HepG2 (cell line): ENCODE data around the gene ARL15. TPM values are rescaled to one million over a fixed set of nuclear protein-coding genes. Genes with fewer than 3 reads are reported as not detected.

Experiments used
- ARHGAP35 ChIP-seq: sonication (generic); formaldehyde crosslinking; IDR thresholded peaks from 2 replicates; pipeline ENCODE4 v1.9.0; 2022; ENCODE audit warnings: mild to moderate bottlenecking, inconsistent platforms, moderate library complexity, missing genetic modification reagents, borderline replicate concordance
- BRCA1 ChIP-seq: sonication (generic); formaldehyde crosslinking; IDR thresholded peaks from 2 replicates; pipeline ENCODE4 v1.4.0; 2020; ENCODE audit warnings: missing genetic modification reagents
- CAMTA2 ChIP-seq: sonication (generic); formaldehyde crosslinking; IDR thresholded peaks from 2 replicates; pipeline ENCODE4 v1.4.0; 2020; ENCODE audit warnings: mild to moderate bottlenecking, missing genetic modification reagents, borderline replicate concordance
- CREM ChIP-seq, 2 experiments: sonication (generic) in 1 of 2; formaldehyde crosslinking in 1 of 2; IDR thresholded peaks; 2 replicates each; pipeline versions ENCODE4 v1.4.0 to v1.6.1; 2016 to 2020; ENCODE audit warnings: antibody characterized with exemption in 1 of 2, mild to moderate bottlenecking in 1 of 2, missing genetic modification reagents in 1 of 2
- FOXK1 ChIP-seq: sonication (generic); formaldehyde crosslinking; IDR thresholded peaks from 2 replicates; pipeline ENCODE4 v1.4.0; 2020; ENCODE audit warnings: low read depth, missing genetic modification reagents, borderline replicate concordance
- HMG20A ChIP-seq: IDR thresholded peaks from 2 replicates; pipeline ENCODE4 v1.6.1; 2016; ENCODE audit warnings: borderline replicate concordance
- HOXD1 ChIP-seq: sonication (generic); formaldehyde crosslinking; IDR thresholded peaks from 2 replicates; pipeline ENCODE4 v1.5.0; 2020; ENCODE audit warnings: missing genetic modification reagents
- KDM2A ChIP-seq: sonication (generic); formaldehyde crosslinking; IDR thresholded peaks from 2 replicates; pipeline ENCODE4 v1.4.0; 2020; ENCODE audit warnings: low read depth, missing genetic modification reagents, borderline replicate concordance
- MED13 ChIP-seq: sonication (generic); formaldehyde crosslinking; IDR thresholded peaks from 2 replicates; pipeline ENCODE4 v1.5.0; 2020; ENCODE audit warnings: missing genetic modification reagents
- PHF8 ChIP-seq: sonication (generic); formaldehyde crosslinking; IDR thresholded peaks from 2 replicates; pipeline ENCODE4 v1.5.0; 2020; ENCODE audit warnings: missing genetic modification reagents
- POGZ ChIP-seq: sonication (generic); formaldehyde crosslinking; IDR thresholded peaks from 2 replicates; pipeline ENCODE4 v1.4.0; 2020; ENCODE audit warnings: mild to moderate bottlenecking, missing genetic modification reagents
- SMC3 ChIP-seq: IDR thresholded peaks from 2 replicates; pipeline ENCODE4 v1.6.1; 2011; ENCODE audit warnings: low read length, improper control_type of control experiment
- ZGPAT ChIP-seq: IDR thresholded peaks from 2 replicates; pipeline ENCODE4 v1.6.1; 2016; ENCODE audit warnings: mild to moderate bottlenecking
- ZNF136 ChIP-seq: sonication (generic); formaldehyde crosslinking; IDR thresholded peaks from 2 replicates; pipeline ENCODE4 v1.8.1; 2022; ENCODE audit warnings: low read depth, mild to moderate bottlenecking, moderate library complexity, missing genetic modification reagents
- ZNF614 ChIP-seq: IDR thresholded peaks from 2 replicates; pipeline ENCODE4 v1.6.1; 2018; ENCODE audit warnings: missing biosample characterization, missing genetic modification reagents, inconsistent platforms, borderline replicate concordance
- ZNF615 ChIP-seq: sonication (generic); formaldehyde crosslinking; IDR thresholded peaks from 2 replicates; pipeline ENCODE4 v1.5.0; 2020; ENCODE audit warnings: mild to moderate bottlenecking, missing genetic modification reagents, borderline replicate concordance
- ZNF816 ChIP-seq: sonication (generic); formaldehyde crosslinking; IDR thresholded peaks from 2 replicates; pipeline ENCODE4 v1.8.0; 2022; ENCODE audit warnings: missing genetic modification reagents, mild to moderate bottlenecking, borderline replicate concordance
- ZSCAN22 ChIP-seq: sonication (generic); formaldehyde crosslinking; IDR thresholded peaks from 2 replicates; pipeline ENCODE4 v1.4.0; 2020; ENCODE audit warnings: mild to moderate bottlenecking, missing genetic modification reagents
- polyA plus RNA-seq, 8 experiments: library from polyadenylated mRNA; depleted of rRNA in 3 of 8; stranded (reverse) in 7 of 8; unstranded in 1 of 8; fragments of >200 nt; fragmentation: Illumina TruSeq in 4 of 8; extraction: Trizol in 4 of 8; gene quantifications; 2 replicates each; pipeline versions ENCODE4 v1.2.1 to v1.2.3, GENCODE V29; 2011 to 2016; ENCODE audit warnings: low read depth in 4 of 8, missing spikeins in 1 of 8, mixed read lengths in 1 of 8; ENCODE audit not compliant: insufficient read depth in 1 of 8
- total RNA-seq, 5 experiments: library from RNA; depleted of rRNA; stranded (reverse); fragments of >200 nt; fragmentation: Illumina TruSeq; extraction: Trizol; gene quantifications; 2 replicates each; pipeline ENCODE4 v1.2.3, GENCODE V29; 2016; ENCODE audit warnings: low read depth in 1 of 5
- TF ChIP-seq, protein P1 (sequence below): sonication (generic); formaldehyde crosslinking; IDR thresholded peaks from 2 replicates; pipeline ENCODE4 v1.5.1; 2020; ENCODE audit warnings: missing genetic modification reagents, mild to moderate bottlenecking, borderline replicate concordance
- TF ChIP-seq, protein P2 (sequence below): sonication (generic); formaldehyde crosslinking; IDR thresholded peaks from 2 replicates; pipeline ENCODE4 v1.8.0; 2022; ENCODE audit warnings: mild to moderate bottlenecking, missing genetic modification reagents
- TF ChIP-seq, protein P3 (sequence below): sonication (generic); formaldehyde crosslinking; IDR thresholded peaks from 2 replicates; pipeline ENCODE4 v1.4.0; 2020; ENCODE audit warnings: missing genetic modification reagents
- TF ChIP-seq, protein P4 (sequence below): sonication (generic); formaldehyde crosslinking; conservative IDR thresholded peaks from 2 replicates; pipeline ENCODE4 v1.8.0; 2022; ENCODE audit warnings: missing genetic modification reagents

Gene ARL15
- total and polyA plus RNA-seq, 2 of the 13 experiments (the other 11 are each of a cell fraction or from before 2014, with no cell fraction given), result 2.5 to 7.7 TPM

DNA sequence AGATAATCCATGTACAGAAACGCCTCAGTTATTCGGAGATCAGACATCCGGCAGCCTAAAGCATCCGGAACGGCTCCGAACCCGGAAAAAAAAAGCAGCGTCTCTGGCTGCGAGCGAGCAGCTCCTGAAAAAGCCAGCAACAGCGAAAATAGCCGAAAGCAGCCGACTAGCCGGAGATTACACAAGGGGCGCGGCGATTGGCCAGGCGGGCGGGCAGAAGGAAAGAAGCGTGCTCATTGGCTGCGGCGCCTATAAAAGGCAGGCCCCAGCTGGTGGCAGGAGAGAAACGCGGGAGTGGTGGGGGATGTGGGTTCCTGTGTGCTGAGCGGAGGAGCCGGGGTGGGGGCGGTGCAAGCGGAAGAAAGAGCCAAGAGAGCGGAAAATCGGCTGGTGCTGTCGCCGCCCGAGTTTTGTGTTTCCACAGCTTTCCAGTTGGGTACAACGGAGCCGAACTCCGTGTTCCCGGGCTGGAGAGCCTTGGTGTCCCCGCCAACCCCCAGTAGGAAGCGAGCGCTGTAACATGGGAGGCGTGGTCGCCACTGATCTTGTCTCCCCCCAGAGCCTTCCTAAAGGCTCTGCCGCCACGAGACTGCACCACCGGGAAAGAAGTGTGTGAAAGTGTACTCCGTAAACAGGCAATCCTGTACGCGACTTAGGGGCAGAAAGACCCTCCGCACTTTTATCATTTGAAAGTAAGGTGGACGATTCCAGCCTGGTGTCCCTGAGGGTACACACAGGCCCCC lies at the start of gene ARL15 (continued):
- TF ChIP-seq, protein P1, sequence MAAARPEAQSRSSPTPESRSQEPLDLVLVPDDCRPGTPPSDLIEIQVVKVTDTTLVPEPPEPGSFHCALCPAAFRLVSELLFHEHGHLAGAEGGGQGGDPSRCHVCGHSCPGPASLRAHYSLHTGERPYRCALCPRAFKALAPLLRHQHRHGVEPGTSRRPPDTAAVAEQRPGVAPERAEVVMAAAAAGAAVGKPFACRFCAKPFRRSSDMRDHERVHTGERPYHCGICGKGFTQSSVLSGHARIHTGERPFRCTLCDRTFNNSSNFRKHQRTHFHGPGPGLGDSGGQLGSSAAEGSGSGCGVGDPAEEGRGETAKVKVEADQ (CRISPR knock-in tag), result no peak
- TF ChIP-seq ZNF136 (0 out of 2 replicates have a peak, but pooled peaks have one; percentile 19), ZNF816 (no peak; the same call in 1 of the 2 replicates), CAMTA2 (CRISPR knock-in tag) (no peak; the same call in 1 of the 2 replicates), FOXK1 (CRISPR knock-in tag) (0 out of 2 replicates have a peak, but pooled peaks have one; percentile 7), PHF8 (CRISPR knock-in tag) (peak; percentile 64; the same call in 1 of the 2 replicates), BRCA1 (no peak), MED13 (CRISPR knock-in tag) (no peak), ZGPAT (no peak; the same call in 1 of the 2 replicates), CREM (IDR thresholded peaks at IDR 0.05) (no peak), CREM (CRISPR knock-in tag; IDR thresholded peaks at IDR 0.05) (no peak), ZNF614 (CRISPR knock-in tag) (no peak; the same call in 1 of the 2 replicates), HMG20A (no peak), ZNF615 (no peak), HOXD1 (CRISPR knock-in tag) (no peak), SMC3 (no peak), ZSCAN22 (CRISPR knock-in tag) (no peak), KDM2A (CRISPR knock-in tag) (peak; percentile 25; the same call in 1 of the 2 replicates), ARHGAP35 (no peak), POGZ (CRISPR knock-in tag) (no peak; the same call in none of the 2 replicates)
- TF ChIP-seq, protein P2, sequence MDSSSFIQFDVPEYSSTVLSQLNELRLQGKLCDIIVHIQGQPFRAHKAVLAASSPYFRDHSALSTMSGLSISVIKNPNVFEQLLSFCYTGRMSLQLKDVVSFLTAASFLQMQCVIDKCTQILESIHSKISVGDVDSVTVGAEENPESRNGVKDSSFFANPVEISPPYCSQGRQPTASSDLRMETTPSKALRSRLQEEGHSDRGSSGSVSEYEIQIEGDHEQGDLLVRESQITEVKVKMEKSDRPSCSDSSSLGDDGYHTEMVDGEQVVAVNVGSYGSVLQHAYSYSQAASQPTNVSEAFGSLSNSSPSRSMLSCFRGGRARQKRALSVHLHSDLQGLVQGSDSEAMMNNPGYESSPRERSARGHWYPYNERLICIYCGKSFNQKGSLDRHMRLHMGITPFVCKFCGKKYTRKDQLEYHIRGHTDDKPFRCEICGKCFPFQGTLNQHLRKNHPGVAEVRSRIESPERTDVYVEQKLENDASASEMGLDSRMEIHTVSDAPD (CRISPR knock-in tag), result no peak
- TF ChIP-seq, protein P3, sequence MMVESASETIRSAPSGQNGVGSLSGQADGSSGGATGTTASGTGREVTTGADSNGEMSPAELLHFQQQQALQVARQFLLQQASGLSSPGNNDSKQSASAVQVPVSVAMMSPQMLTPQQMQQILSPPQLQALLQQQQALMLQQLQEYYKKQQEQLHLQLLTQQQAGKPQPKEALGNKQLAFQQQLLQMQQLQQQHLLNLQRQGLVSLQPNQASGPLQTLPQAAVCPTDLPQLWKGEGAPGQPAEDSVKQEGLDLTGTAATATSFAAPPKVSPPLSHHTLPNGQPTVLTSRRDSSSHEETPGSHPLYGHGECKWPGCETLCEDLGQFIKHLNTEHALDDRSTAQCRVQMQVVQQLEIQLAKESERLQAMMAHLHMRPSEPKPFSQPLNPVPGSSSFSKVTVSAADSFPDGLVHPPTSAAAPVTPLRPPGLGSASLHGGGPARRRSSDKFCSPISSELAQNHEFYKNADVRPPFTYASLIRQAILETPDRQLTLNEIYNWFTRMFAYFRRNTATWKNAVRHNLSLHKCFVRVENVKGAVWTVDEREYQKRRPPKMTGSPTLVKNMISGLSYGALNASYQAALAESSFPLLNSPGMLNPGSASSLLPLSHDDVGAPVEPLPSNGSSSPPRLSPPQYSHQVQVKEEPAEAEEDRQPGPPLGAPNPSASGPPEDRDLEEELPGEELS (CRISPR knock-in tag), result no peak
- TF ChIP-seq, protein P4, sequence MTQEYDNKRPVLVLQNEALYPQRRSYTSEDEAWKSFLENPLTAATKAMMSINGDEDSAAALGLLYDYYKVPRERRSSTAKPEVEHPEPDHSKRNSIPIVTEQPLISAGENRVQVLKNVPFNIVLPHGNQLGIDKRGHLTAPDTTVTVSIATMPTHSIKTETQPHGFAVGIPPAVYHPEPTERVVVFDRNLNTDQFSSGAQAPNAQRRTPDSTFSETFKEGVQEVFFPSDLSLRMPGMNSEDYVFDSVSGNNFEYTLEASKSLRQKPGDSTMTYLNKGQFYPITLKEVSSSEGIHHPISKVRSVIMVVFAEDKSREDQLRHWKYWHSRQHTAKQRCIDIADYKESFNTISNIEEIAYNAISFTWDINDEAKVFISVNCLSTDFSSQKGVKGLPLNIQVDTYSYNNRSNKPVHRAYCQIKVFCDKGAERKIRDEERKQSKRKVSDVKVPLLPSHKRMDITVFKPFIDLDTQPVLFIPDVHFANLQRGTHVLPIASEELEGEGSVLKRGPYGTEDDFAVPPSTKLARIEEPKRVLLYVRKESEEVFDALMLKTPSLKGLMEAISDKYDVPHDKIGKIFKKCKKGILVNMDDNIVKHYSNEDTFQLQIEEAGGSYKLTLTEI (CRISPR knock-in tag), result no peak
